NT2/D1 (cell line): ENCODE data around the gene TBC1D5.

Source experiments
- SUZ12 ChIP-seq: IDR thresholded peaks from 2 replicates; pipeline ENCODE4 v1.6.1; 2011; ENCODE audit not compliant: insufficient read length, insufficient read depth; ENCODE audit errors: extremely low read depth
- YY1 ChIP-seq: IDR thresholded peaks from 2 replicates; pipeline ENCODE4 v1.6.1; 2011; ENCODE audit not compliant: insufficient read length, insufficient read depth
- ZNF274 ChIP-seq: IDR thresholded peaks from 2 replicates; pipeline ENCODE4 v1.6.1; 2011; ENCODE audit warnings: mild to moderate bottlenecking, low read depth, low read length

DNA sequence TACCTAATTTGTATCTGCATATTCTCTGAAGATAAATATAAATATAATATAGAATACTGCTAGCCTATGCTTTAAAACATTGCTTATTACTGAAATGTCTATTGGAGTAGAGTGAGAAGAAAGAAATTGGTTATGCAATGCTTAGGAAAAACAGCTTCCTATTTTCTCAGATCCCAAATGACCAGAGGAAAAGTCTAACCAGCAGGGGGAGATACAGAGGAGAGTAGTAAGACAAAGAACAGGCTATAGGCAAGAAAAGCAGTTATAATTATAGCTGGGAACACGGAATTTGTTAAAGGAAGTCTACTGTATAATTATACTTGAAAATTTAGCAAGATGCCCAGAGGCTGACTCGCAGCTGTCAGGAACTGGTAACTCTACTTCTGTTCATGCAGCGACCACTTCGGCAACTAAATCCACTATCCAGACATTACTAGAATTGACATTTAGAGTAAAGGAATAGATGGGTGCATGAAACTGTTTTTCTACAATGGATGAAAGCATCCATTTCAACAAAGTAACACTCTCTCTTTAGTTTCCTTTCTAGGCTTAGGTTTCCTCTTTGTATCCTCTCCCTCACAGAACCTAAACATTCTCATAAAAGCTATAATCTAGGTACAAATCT lies 97.2 kb downstream of the TBC1D5 start:
- TF ChIP-seq ZNF274: no peak
- TF ChIP-seq YY1: no peak
- no peak for TF ChIP-seq SUZ12
